Measurements from ENCODE around the gene MTUS2. TPM values are rescaled to one million over a fixed set of nuclear protein-coding genes. Genes with fewer than 3 reads are reported as not detected.

MTUS2 gene
- total RNA-seq, 4 donors from 2014 or later: 0.16 to 0.75 (median 0.24) TPM

DNA sequence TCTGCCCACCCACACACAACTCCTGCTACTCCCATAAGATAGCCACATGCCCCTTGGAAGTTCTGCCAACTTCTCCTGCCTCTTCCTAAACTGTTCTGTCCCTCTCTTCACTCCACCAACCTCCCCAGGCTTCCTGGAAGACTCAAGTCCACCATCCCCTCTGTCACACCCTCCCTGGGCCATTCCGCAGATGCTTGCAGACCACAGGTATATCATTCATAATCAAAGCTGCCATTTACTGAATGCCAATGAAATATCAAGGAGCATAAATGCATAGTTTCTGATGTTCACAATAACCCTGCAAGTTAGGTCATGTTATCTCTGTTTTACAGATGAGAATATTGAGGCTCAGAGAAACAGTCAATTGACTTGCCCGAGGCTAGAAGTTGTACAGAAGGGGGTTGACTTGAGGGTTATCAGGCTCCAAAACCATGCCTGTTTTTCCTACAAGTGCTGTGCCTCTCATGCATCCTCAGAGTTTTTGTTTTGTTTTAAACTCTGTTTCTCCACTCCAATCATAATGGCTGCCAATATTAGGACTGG lies 639.7 kb downstream of the MTUS2 start:
- DNase-seq: no peak
- intact Hi-C loops (cut with DNase I; ENCODE audit: low total_unique reads): no loop called here
- H3K4me3 ChIP-seq: no peak overlapping the region
- no peaks in the 10 kb centered on the region for H3K27me3 ChIP-seq
- no peaks in the 10 kb centered on the region for H3K9me3 ChIP-seq
- TF ChIP-seq POLR2A (IDR thresholded peaks at IDR 0.05) (no peak), POLR2AphosphoS5 (IDR thresholded peaks at IDR 0.05) (no peak), EP300 (IDR thresholded peaks at IDR 0.05; ENCODE audit: low read depth) (no peak)
- TF ChIP-seq, protein P1, sequence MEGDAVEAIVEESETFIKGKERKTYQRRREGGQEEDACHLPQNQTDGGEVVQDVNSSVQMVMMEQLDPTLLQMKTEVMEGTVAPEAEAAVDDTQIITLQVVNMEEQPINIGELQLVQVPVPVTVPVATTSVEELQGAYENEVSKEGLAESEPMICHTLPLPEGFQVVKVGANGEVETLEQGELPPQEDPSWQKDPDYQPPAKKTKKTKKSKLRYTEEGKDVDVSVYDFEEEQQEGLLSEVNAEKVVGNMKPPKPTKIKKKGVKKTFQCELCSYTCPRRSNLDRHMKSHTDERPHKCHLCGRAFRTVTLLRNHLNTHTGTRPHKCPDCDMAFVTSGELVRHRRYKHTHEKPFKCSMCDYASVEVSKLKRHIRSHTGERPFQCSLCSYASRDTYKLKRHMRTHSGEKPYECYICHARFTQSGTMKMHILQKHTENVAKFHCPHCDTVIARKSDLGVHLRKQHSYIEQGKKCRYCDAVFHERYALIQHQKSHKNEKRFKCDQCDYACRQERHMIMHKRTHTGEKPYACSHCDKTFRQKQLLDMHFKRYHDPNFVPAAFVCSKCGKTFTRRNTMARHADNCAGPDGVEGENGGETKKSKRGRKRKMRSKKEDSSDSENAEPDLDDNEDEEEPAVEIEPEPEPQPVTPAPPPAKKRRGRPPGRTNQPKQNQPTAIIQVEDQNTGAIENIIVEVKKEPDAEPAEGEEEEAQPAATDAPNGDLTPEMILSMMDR (IDR thresholded peaks at IDR 0.05): no peak
- WGBS, 2 donors (ENCODE audit: low coverage in 1 of 2): 74 to 93% methylated on average over 2 of the region's 2 CpGs
- no peak overlapping the region for H3K27ac ChIP-seq
- no peaks in the 10 kb centered on the region for H3K4me1 ChIP-seq
- H3K36me3 ChIP-seq: no peaks in the 10 kb centered on the region
- in situ Hi-C loops (cut with MboI; ENCODE audit: low pct_ligation_motif_present in 1 of 4, low pct_unique_long_range_greater_than_20kb in 1 of 4, low sequenced_read_pairs in 3 of 4): no loop called here

DNA sequence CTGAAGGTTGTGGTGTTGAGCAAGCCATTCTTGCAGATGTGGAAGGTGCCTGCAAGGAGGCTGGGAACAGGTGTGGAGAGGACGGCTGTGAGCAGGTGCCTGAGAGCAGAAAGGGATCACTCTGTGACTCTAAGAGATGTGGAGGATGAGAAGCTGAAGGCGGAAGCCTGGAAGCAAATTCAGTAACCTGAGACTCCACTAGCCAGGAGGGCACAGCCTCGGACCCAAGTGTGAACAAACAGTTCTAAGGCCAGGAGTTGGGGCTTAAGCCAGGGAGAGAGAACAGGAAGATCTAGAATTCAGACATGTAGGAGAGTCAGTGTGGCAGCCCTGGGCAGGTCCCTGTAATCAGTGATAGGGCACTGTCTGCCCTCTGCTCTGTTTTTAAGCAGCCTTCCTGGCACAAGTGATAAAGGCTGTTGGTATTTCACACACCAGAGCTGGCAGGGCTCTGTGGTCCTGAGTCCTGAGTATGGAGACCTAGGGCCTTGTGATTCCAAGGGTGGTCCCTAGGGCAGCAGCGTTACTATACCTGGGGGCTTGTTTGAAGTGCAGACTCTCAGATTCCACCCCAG lies 644.1 kb downstream of the MTUS2 start:
- H3K36me3 ChIP-seq: no peaks in the 10 kb centered on the region
- in situ Hi-C loops (cut with MboI; ENCODE audit: low pct_ligation_motif_present in 1 of 4, low pct_unique_long_range_greater_than_20kb in 1 of 4, low sequenced_read_pairs in 3 of 4) (no loop called here), intact Hi-C loops (cut with DNase I; ENCODE audit: low total_unique reads) (no loop called here)
- no peaks in the 10 kb centered on the region for H3K27me3 ChIP-seq
- H3K4me3 ChIP-seq: no peak overlapping the region
- peaks cover 0 to 4% (median 0%) of the 10 kb centered on the region in 4 donors for H3K4me1 ChIP-seq
- TF ChIP-seq POLR2A (IDR thresholded peaks at IDR 0.05) (no peak), EP300 (IDR thresholded peaks at IDR 0.05; ENCODE audit: low read depth) (no peak), POLR2AphosphoS5 (IDR thresholded peaks at IDR 0.05) (no peak)
- TF ChIP-seq, protein P1 (IDR thresholded peaks at IDR 0.05): no peak
- H3K27ac ChIP-seq: no peak overlapping the region
- WGBS, 2 donors (ENCODE audit: low coverage in 1 of 2): 80 to 85% methylated on average over 2 to 4 of the region's 4 CpGs
- DNase-seq: no peak
- no peaks in the 10 kb centered on the region for H3K9me3 ChIP-seq

DNA sequence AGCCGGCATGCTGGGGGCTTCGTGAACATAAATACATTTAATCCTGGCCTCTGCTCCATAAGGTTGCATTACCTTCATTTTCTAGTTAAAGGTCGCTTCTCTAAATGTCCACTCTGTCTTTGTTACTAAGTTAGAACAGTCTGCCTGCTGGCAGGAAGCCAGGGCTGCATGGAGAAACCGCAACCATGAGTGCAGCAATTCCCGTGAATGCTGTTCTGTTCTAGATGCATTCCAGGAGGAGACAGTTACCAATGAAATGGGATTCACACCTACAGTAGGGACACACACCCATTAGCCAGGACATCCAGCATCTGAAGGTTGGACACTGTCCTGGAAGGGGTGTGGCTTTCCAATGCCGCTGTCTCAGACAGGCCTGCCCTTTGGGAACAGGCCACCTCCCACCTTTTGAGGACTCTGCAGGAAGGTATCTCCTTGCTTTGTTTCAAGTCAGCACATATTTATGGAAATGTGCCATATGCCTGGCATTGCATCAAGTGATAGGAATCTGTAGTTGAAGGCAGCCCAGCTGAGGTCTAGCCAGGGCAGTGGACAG lies 645.7 kb downstream of the MTUS2 start:
- in situ Hi-C loops (cut with MboI; ENCODE audit: low pct_ligation_motif_present in 1 of 4, low pct_unique_long_range_greater_than_20kb in 1 of 4, low sequenced_read_pairs in 3 of 4) (no loop called here), intact Hi-C loops (cut with DNase I; ENCODE audit: low total_unique reads) (no loop called here)
- WGBS, 2 donors (ENCODE audit: low coverage in 1 of 2): 40 to 61% methylated on average over 3 to 6 of the region's 6 CpGs
- H3K4me1 ChIP-seq: peaks cover 0 to 4% (median 0%) of the 10 kb centered on the region in 4 donors
- no peak overlapping the region for H3K27ac ChIP-seq
- TF ChIP-seq POLR2A (IDR thresholded peaks at IDR 0.05) (no peak), POLR2AphosphoS5 (IDR thresholded peaks at IDR 0.05) (no peak), EP300 (IDR thresholded peaks at IDR 0.05; ENCODE audit: low read depth) (no peak)
- TF ChIP-seq, protein P1 (IDR thresholded peaks at IDR 0.05): no peak
- no peaks in the 10 kb centered on the region for H3K36me3 ChIP-seq
- H3K9me3 ChIP-seq: no peaks in the 10 kb centered on the region
- DNase-seq: no peak
- no peaks in the 10 kb centered on the region for H3K27me3 ChIP-seq
- H3K4me3 ChIP-seq: no peak overlapping the region

DNA sequence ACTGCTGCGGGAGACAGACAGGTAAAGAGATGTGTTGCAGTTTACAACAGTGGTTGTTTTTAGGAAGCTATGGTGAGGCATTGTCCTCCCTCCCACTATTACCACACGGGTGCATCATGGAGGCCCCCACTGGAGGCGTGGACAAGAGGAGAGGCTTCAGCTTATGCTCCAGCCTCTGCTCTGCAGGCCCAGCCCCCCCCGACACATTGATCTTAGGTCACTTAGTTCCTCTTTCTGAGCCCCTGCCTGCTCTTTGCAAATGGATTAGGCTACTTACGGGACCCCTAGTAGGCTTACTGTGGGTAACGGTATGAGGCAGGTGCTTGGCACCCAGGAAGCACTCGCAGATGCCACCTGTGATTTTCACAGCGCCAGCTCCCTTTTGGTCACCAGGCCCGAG lies 651.4 kb downstream of the MTUS2 start:
- Histone ChIP-seq H3K27ac (no peak overlapping the region), H3K4me3 (no peak overlapping the region), H3K36me3 (no peaks in the 10 kb centered on the region), H3K27me3 (no peaks in the 10 kb centered on the region), H3K4me1 (no peaks in the 10 kb centered on the region), H3K9me3 (no peaks in the 10 kb centered on the region)
- in situ Hi-C loops (cut with MboI; ENCODE audit: low pct_ligation_motif_present in 1 of 4, low pct_unique_long_range_greater_than_20kb in 1 of 4, low sequenced_read_pairs in 3 of 4): no loop called here
- DNase-seq: no peak
- TF ChIP-seq EP300 (IDR thresholded peaks at IDR 0.05; ENCODE audit: low read depth): no peak
- TF ChIP-seq POLR2A (IDR thresholded peaks at IDR 0.05): no peak
- no peak for TF ChIP-seq POLR2AphosphoS5 (IDR thresholded peaks at IDR 0.05)
- TF ChIP-seq, protein P1 (IDR thresholded peaks at IDR 0.05): no peak
- WGBS, 2 donors (ENCODE audit: low coverage in 1 of 2): 80 to 82% methylated on average over 2 to 9 of the region's 9 CpGs
- intact Hi-C loops (cut with DNase I; ENCODE audit: low total_unique reads): no loop called here
